Measurements from ENCODE around the gene PHLDA3.

The PHLDA3 gene

DNA sequence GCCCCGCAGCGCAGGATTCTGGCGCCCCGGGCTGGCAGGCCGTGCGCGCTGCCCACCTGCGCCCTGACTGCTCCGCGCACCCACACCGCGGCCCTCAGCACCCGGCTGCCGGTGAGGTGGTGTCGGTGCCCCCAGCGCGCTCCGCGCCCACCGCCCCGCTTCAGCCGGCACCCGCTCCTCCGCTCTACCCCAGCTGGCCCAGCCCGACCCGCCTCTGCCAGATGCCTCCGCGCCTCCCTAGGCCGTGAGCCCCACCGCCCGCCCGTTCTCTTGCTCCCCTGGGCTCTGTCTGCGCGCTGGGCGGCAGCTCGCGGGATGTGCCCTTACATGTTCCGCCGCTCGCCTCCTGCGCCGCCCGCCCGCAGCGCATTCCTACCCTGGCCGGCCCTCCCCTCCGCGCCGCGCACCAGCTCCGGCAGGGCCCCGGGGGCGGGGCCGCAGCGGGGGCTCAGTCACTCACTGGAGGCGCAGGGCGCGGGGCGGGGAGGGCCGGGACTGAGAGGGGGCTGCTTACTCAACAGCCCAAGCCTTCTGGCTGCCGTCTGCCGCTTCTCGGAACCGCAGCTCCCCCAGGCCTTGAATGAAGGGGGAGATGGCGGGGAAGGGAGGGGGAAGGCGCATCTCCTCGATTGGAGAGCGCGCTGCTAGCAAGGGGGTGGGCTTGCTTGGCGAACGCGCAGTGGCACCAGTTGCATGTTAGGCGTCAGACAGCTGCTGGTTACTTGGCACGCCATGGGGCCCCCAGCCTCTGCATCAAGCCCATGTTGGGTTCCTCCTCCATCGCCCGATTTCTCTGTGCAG, at the start of gene PHLDA3:
Gene PHLDA3 (minus strand): TSS at position 345 of the 801 bp plus-strand sequence. CDS start 402 bp downstream, outside the sequence.
- Histone ChIP-seq H3K27ac (ENCODE audit: low read depth, low read length) (peak within 1 kb of the TSS; percentile 40), H3K9ac (ENCODE audit: low read depth, low read length) (peak within 1 kb of the TSS; percentile 81), H3K9me3 (ENCODE audit: control insufficient read depth, insufficient read depth, low read length) (no peaks in the 10 kb centered on the region), H3K4me3 (ENCODE audit: low read depth, low read length) (peak within 1 kb of the TSS; percentile 89), H3K27me3 (ENCODE audit: control insufficient read depth, insufficient read depth, low read length) (peaks cover 39% of the 10 kb centered on the region), H3K36me3 (ENCODE audit: control insufficient read depth, insufficient read depth, low read length) (peaks cover 19% of the 10 kb centered on the region), H3K4me1 (ENCODE audit: control insufficient read depth, insufficient read depth, low read length) (peaks cover 18% of the 10 kb centered on the region)

DNA sequence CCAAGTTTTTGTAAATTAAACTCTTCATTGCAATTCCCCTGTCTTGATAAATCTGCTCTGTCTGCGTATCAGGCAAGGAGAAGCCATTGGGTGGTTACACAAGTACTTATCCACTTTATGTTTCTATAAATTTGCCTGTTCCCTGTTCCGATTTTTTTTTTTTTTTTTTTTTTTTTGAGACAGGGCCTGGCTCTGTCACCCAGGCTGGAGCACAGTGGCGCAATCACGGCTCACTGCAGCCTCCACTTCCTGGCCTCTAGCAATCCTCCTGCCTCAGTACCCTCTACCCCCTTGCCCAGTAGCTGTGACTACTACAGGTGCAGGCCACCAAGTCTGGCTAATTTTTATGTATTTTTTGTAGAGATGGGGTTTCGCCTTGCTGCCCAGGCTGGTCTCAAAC, 49.1 kb upstream of the PHLDA3 start:
- H3K9me3 ChIP-seq (ENCODE audit: control insufficient read depth, insufficient read depth, low read length): no peaks in the 10 kb centered on the region
- H3K27ac ChIP-seq (ENCODE audit: low read depth, low read length): no peak overlapping the region

GRCh38 chr1:201517631-201518030, 48.6 kb upstream of the PHLDA3 start:
- Histone ChIP-seq H3K27ac (ENCODE audit: low read depth, low read length) (no peak overlapping the region), H3K4me1 (ENCODE audit: control insufficient read depth, insufficient read depth, low read length) (peaks cover 6% of the 10 kb centered on the region; the same call in 1 of the 2 replicates), H3K27me3 (ENCODE audit: control insufficient read depth, insufficient read depth, low read length) (no peaks in the 10 kb centered on the region), H3K9me3 (ENCODE audit: control insufficient read depth, insufficient read depth, low read length) (no peaks in the 10 kb centered on the region), H3K36me3 (ENCODE audit: control insufficient read depth, insufficient read depth, low read length) (no peaks in the 10 kb centered on the region), H3K4me3 (ENCODE audit: low read depth, low read length) (no peak overlapping the region), H3K9ac (ENCODE audit: low read depth, low read length) (no peak overlapping the region)

More for the DNA sequence above, 49.1 kb upstream of the PHLDA3 start:
- no peaks in the 10 kb centered on the region for H3K36me3 ChIP-seq (ENCODE audit: control insufficient read depth, insufficient read depth, low read length)
- 0 out of 2 replicates have a peak, but pooled peaks cover 1% of the 10 kb centered on the region for H3K4me1 ChIP-seq (ENCODE audit: control insufficient read depth, insufficient read depth, low read length)
- H3K9ac ChIP-seq (ENCODE audit: low read depth, low read length): no peak overlapping the region
- no peak overlapping the region for H3K4me3 ChIP-seq (ENCODE audit: low read depth, low read length)
- no peaks in the 10 kb centered on the region for H3K27me3 ChIP-seq (ENCODE audit: control insufficient read depth, insufficient read depth, low read length)

GRCh38 chr1:201516511-201517127, 47.6 kb upstream of the PHLDA3 start:
- Histone ChIP-seq H3K36me3 (ENCODE audit: control insufficient read depth, insufficient read depth, low read length) (no peaks in the 10 kb centered on the region), H3K27me3 (ENCODE audit: control insufficient read depth, insufficient read depth, low read length) (no peaks in the 10 kb centered on the region), H3K9ac (ENCODE audit: low read depth, low read length) (no peak overlapping the region), H3K4me1 (ENCODE audit: control insufficient read depth, insufficient read depth, low read length) (peaks cover 16% of the 10 kb centered on the region), H3K9me3 (ENCODE audit: control insufficient read depth, insufficient read depth, low read length) (no peaks in the 10 kb centered on the region), H3K27ac (ENCODE audit: low read depth, low read length) (no peak overlapping the region), H3K4me3 (ENCODE audit: low read depth, low read length) (no peak overlapping the region)

DNA sequence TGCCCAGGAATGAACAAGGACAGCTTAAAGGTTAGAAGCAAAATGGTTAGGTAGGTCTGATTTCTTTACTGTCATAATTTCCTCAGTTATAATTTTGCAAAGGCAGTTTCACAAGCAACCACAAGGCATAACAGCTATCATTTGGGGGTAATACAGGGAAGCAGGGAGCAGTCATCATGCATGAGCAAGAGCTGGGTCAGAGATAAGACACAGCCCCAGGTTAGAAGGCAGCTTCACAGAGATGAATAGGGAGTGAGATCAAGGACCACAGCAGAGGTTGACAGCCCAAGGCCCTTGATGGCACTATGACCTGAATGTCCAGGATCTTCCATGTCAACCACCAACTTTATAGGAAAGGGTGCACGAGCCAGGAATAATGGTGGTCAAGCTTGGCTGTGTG, 46.9 kb upstream of the PHLDA3 start:
- Histone ChIP-seq H3K4me1 (ENCODE audit: control insufficient read depth, insufficient read depth, low read length) (peaks cover 17% of the 10 kb centered on the region), H3K9ac (ENCODE audit: low read depth, low read length) (no peak overlapping the region), H3K27ac (ENCODE audit: low read depth, low read length) (no peak overlapping the region), H3K4me3 (ENCODE audit: low read depth, low read length) (no peak overlapping the region), H3K27me3 (ENCODE audit: control insufficient read depth, insufficient read depth, low read length) (no peaks in the 10 kb centered on the region), H3K36me3 (ENCODE audit: control insufficient read depth, insufficient read depth, low read length) (no peaks in the 10 kb centered on the region), H3K9me3 (ENCODE audit: control insufficient read depth, insufficient read depth, low read length) (no peaks in the 10 kb centered on the region)

- Histone ChIP-seq H3K27me3 (ENCODE audit: control insufficient read depth, insufficient read depth, low read length) (no peaks in the 10 kb centered on the region), H3K4me3 (ENCODE audit: low read depth, low read length) (no peak overlapping the region), H3K4me1 (ENCODE audit: control insufficient read depth, insufficient read depth, low read length) (peaks cover 17% of the 10 kb centered on the region), H3K36me3 (ENCODE audit: control insufficient read depth, insufficient read depth, low read length) (no peaks in the 10 kb centered on the region), H3K9me3 (ENCODE audit: control insufficient read depth, insufficient read depth, low read length) (no peaks in the 10 kb centered on the region), H3K9ac (ENCODE audit: low read depth, low read length) (no peak overlapping the region), H3K27ac (ENCODE audit: low read depth, low read length) (no peak overlapping the region)
Measured at GRCh38 chr1:201515062-201515750, 46.2 kb upstream of the PHLDA3 start.

DNA sequence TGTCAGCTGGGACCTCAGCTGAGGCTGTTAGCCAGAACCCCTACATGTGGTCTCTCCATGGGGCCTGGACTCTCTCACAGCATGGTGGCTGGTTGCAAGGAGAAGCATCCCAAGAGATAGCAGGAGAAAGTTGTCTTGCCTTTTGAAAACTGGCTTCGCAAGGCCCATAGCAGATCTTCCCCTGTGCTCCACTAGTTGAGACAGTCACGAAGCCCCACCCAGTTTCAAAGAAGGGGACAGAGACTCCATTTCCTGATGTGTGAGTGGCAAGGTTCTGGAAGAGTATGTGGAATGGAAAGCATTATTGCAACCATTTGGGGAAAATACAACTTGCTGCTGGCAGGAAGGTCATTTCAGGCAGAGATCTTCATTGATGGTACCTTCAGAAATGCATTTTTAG, 45.5 kb upstream of the PHLDA3 start:
- H3K27me3 ChIP-seq (ENCODE audit: control insufficient read depth, insufficient read depth, low read length): no peaks in the 10 kb centered on the region

DNA sequence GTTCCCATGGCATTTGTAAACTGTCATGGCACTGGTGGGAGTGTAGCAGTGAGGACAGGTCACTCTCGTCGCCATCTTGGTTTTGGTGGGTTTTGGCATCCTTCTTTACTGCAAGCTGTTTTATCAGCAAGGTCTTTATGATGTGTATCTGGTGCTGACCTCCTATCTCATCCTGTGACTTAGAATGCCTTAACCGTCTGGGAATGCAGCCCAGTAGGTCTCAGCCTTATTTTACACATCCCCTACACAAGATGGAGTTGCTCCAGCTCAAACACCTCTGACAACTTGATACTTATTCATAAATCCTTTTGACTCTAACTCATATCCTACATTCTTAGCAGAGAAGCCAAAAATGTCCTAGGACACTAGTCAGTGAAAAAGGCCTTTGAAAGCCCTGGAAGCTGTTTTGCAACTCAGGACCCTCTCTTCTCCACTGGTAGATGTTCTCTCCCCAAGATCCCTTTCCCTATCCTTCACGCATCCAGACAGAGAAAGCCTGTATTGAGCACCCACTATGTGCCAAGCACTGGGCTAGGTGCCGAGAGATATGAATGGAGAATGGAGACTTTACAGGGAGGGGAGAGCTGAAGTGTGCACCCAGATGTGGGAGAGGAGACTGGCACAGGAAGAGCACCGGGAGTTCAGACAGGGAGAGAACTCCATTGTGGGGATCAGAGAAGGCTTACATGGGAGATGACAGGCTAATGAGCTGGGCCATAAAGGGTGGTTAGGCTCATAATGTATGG, 44.7 kb upstream of the PHLDA3 start:
- H3K9ac ChIP-seq (ENCODE audit: low read depth, low read length): no peak overlapping the region
- no peak overlapping the region for H3K27ac ChIP-seq (ENCODE audit: low read depth, low read length)
- no peak overlapping the region for H3K4me3 ChIP-seq (ENCODE audit: low read depth, low read length)
- H3K27me3 ChIP-seq (ENCODE audit: control insufficient read depth, insufficient read depth, low read length): no peaks in the 10 kb centered on the region; the same call in 1 of the 2 replicates
- no peaks in the 10 kb centered on the region for H3K36me3 ChIP-seq (ENCODE audit: control insufficient read depth, insufficient read depth, low read length)
- H3K4me1 ChIP-seq (ENCODE audit: control insufficient read depth, insufficient read depth, low read length): peaks cover 17% of the 10 kb centered on the region
- no peaks in the 10 kb centered on the region for H3K9me3 ChIP-seq (ENCODE audit: control insufficient read depth, insufficient read depth, low read length)

More for the DNA sequence above, 45.5 kb upstream of the PHLDA3 start:
- H3K9me3 ChIP-seq (ENCODE audit: control insufficient read depth, insufficient read depth, low read length): no peaks in the 10 kb centered on the region
- no peak overlapping the region for H3K9ac ChIP-seq (ENCODE audit: low read depth, low read length)
- no peaks in the 10 kb centered on the region for H3K36me3 ChIP-seq (ENCODE audit: control insufficient read depth, insufficient read depth, low read length)
- no peak overlapping the region for H3K4me3 ChIP-seq (ENCODE audit: low read depth, low read length)
- peaks cover 17% of the 10 kb centered on the region for H3K4me1 ChIP-seq (ENCODE audit: control insufficient read depth, insufficient read depth, low read length)
- H3K27ac ChIP-seq (ENCODE audit: low read depth, low read length): no peak overlapping the region

GRCh38 chr1:201511941-201512539, 43.1 kb upstream of the PHLDA3 start:
- Histone ChIP-seq H3K27me3 (ENCODE audit: control insufficient read depth, insufficient read depth, low read length) (peaks cover 11% of the 10 kb centered on the region), H3K9ac (ENCODE audit: low read depth, low read length) (no peak overlapping the region), H3K4me1 (ENCODE audit: control insufficient read depth, insufficient read depth, low read length) (peaks cover 21% of the 10 kb centered on the region), H3K36me3 (ENCODE audit: control insufficient read depth, insufficient read depth, low read length) (no peaks in the 10 kb centered on the region), H3K27ac (ENCODE audit: low read depth, low read length) (peak overlapping the region; percentile 68), H3K9me3 (ENCODE audit: control insufficient read depth, insufficient read depth, low read length) (no peaks in the 10 kb centered on the region), H3K4me3 (ENCODE audit: low read depth, low read length) (no peak overlapping the region)

GRCh38 chr1:201511396-201511940, 42.5 kb upstream of the PHLDA3 start:
- H3K4me1 ChIP-seq (ENCODE audit: control insufficient read depth, insufficient read depth, low read length): peaks cover 22% of the 10 kb centered on the region
- H3K9me3 ChIP-seq (ENCODE audit: control insufficient read depth, insufficient read depth, low read length): no peaks in the 10 kb centered on the region
- H3K9ac ChIP-seq (ENCODE audit: low read depth, low read length): no peak overlapping the region
- H3K36me3 ChIP-seq (ENCODE audit: control insufficient read depth, insufficient read depth, low read length): no peaks in the 10 kb centered on the region
- peaks cover 17% of the 10 kb centered on the region for H3K27me3 ChIP-seq (ENCODE audit: control insufficient read depth, insufficient read depth, low read length)
- H3K27ac ChIP-seq (ENCODE audit: low read depth, low read length): peak overlapping the region; percentile 68
- no peak overlapping the region for H3K4me3 ChIP-seq (ENCODE audit: low read depth, low read length)
